CD4-positive, alpha-beta memory T cell (primary cell): Measurements from ENCODE around the gene DEXI. TPM values are rescaled to one million over a fixed set of nuclear protein-coding genes. Genes with fewer than 3 reads are reported as not detected.
A peak's percentile ranks its signal among the peaks of the same experiment; 100 is the strongest.

Experiments used
- CTCF ChIA-PET: fragments of 350-600 bp; sonication (Branson Sonifier 250); formaldehyde crosslinking; loops from one replicate; lab custom pipeline; 2021; ENCODE audit warnings: inconsistent platforms; ENCODE audit not compliant: partially characterized antibody; lab: Charles Lee
- POLR2A ChIA-PET: fragments of 350-600 bp; sonication (Branson Sonifier 250); formaldehyde crosslinking; loops from one replicate; lab custom pipeline; 2021; ENCODE audit not compliant: partially characterized antibody; lab: Charles Lee
- DNase-seq, 5 donors: peaks; one replicate each; pipeline versions ENCODE4 v3.0.0 to v3.0.0-alpha.2; 2020 to 2022; ENCODE audit warnings: mixed read lengths in 1 of 5
- H3K27ac ChIP-seq: one replicate; pipeline ENCODE4 v1.7.0; 2013; ENCODE audit warnings: low read depth, low read length
- H3K27me3 ChIP-seq: 2 replicates; pipeline ENCODE4 v1.7.0; 2013; ENCODE audit warnings: mild to moderate bottlenecking, low read length, moderate library complexity; ENCODE audit not compliant: insufficient read depth
- H3K36me3 ChIP-seq: 2 replicates; pipeline ENCODE4 v1.7.0; 2013; ENCODE audit warnings: mild to moderate bottlenecking, low read length, moderate library complexity; ENCODE audit not compliant: insufficient read depth
- H3K4me1 ChIP-seq: 2 replicates; pipeline ENCODE4 v1.7.0; 2013; ENCODE audit warnings: mild to moderate bottlenecking, low read length, moderate library complexity; ENCODE audit not compliant: insufficient read depth
- H3K4me3 ChIP-seq, 2 donors: one replicate each; pipeline ENCODE4 v1.7.0; 2013; ENCODE audit warnings: low read length in 2 of 2, mild to moderate bottlenecking in 1 of 2
- H3K9me3 ChIP-seq, 2 donors: one replicate each; pipeline ENCODE4 v1.7.0; 2013; ENCODE audit warnings: low read length in 2 of 2, control low read depth in 1 of 2; ENCODE audit not compliant: control insufficient read depth in 1 of 2
- H3K27ac Mint-ChIP-seq, 7 donors: one replicate each; pipeline ENCODE4 v1.8.0; 2020 to 2021; ENCODE audit warnings: mixed read lengths in 7 of 7, mild to moderate bottlenecking in 6 of 7, inconsistent platforms in 3 of 7, moderate library complexity in 3 of 7
- H3K27me3 Mint-ChIP-seq, 2 donors: one replicate each; pipeline ENCODE4 v1.8.0; 2020 to 2021; ENCODE audit warnings: mixed read lengths in 2 of 2
- H3K36me3 Mint-ChIP-seq, 2 donors: one replicate each; pipeline ENCODE4 v1.8.0; 2020 to 2021; ENCODE audit warnings: mixed read lengths in 2 of 2, inconsistent platforms in 1 of 2, mild to moderate bottlenecking in 1 of 2
- H3K4me1 Mint-ChIP-seq, 4 donors: one replicate each; pipeline ENCODE4 v1.8.0; 2020 to 2021; ENCODE audit warnings: mixed read lengths in 4 of 4, mild to moderate bottlenecking in 1 of 4
- H3K4me3 Mint-ChIP-seq, 8 donors: one replicate each; pipeline ENCODE4 v1.8.0; 2020 to 2021; ENCODE audit warnings: mixed read lengths in 8 of 8, mild to moderate bottlenecking in 7 of 8, moderate library complexity in 6 of 8, inconsistent platforms in 3 of 8
- H3K9me3 Mint-ChIP-seq, 8 donors: one replicate each; pipeline ENCODE4 v1.8.0; 2020 to 2021; ENCODE audit warnings: mixed read lengths in 8 of 8, mild to moderate bottlenecking in 5 of 8, inconsistent platforms in 3 of 8, moderate library complexity in 1 of 8
- intact Hi-C: fragments of 100-400 bp; cut with micrococcal nuclease; formaldehyde crosslinking; loops from one replicate; pipeline ENCODE4 v1.15.1; 2023
- polyA plus RNA-seq, 2 donors: library from polyadenylated mRNA; unstranded; fragments of 300-500 nt; fragmentation: Illumina TruSeq; gene quantifications; one replicate each; pipeline ENCODE4 v1.2.3, GENCODE V29; 2021
- total RNA-seq, 2 experiments: library from RNA; stranded (reverse); gene quantifications; one replicate each; pipeline ENCODE4 v1.2.3, GENCODE V29; 2021

The DEXI gene
- total and polyA plus RNA-seq, 4 experiments from 2014 or later: 37.9 to 66.3 (median 50.7) TPM

DNA sequence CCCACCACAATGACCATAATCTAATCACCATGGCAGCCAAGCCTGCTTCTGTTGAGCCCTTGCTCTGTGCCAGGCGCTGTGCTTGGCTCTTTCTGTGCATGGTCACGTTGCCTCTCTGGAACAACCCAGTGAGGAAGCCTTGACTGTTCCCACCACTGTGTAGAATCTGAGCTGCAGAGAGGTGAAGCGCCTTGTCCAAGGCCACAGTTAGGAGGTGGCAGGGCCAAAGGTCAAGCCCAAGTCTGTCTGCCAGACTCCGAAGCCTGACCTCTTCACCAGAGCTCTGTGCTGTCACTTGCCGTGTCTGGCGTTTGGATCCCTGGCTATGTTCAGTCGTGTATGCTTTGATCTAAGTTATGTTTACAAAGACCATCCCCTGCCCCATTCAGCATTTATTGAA, 12.6 kb upstream of the DEXI start:
- ChIA-PET POLR2A (no interaction called here), CTCF (interaction anchor here (0.9 to 9.7 kb wide), 13 partner anchors 8 to 441 kb away, joined by 3 to 120 read pairs (median 4); partner anchors contain the start of genes CLEC16A and SOCS1)
- no peaks in the 10 kb centered on the region for H3K9me3 ChIP-seq
- no peak for DNase-seq
- H3K36me3 Mint-ChIP-seq: peaks cover 10 to 16% of the 10 kb centered on the region in 2 donors
- peaks cover 26% of the 10 kb centered on the region for H3K4me1 ChIP-seq
- H3K4me1 Mint-ChIP-seq: peaks cover 20 to 50% (median 29%) of the 10 kb centered on the region in 4 donors
- no peaks in the 10 kb centered on the region for H3K9me3 Mint-ChIP-seq
- H3K4me3 ChIP-seq: no peak overlapping the region
- H3K4me3 Mint-ChIP-seq: no peak overlapping the region
- intact Hi-C loops: loop anchor here (2.0 kb wide), 1 partner anchor 760 kb away; no protein-coding TSS in a partner anchor
- no peak overlapping the region for H3K27ac ChIP-seq
- no peaks in the 10 kb centered on the region for H3K27me3 ChIP-seq
- peak overlapping the region in 5 of 7 donors; percentile 3 to 77 (median 11) for H3K27ac Mint-ChIP-seq
- H3K36me3 ChIP-seq: peaks cover 16% of the 10 kb centered on the region
- no peaks in the 10 kb centered on the region for H3K27me3 Mint-ChIP-seq

DNA sequence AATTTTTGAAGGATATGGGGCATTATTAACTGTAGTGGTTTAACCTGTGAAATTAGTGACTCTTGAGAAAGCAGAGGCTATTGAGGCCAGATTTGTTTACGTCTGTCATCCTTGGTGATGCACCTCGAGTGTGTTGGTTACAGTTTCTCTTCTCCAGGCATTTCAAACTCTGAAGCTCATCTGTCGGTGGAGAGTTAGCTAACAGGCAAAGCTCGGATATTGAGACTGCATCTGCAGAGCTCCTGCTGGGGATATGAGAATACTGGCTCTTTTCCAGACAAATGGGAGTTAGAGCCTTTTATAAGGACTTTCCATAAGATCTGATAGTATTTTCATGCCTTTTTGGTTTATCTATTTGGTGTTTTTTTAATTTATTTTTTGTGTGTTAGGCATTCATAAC, 8.8 kb upstream of the DEXI start:
- intact Hi-C loops: no loop called here
- Mint-ChIP-seq H3K9me3 (no peaks in the 10 kb centered on the region), H3K27ac (no peak overlapping the region), H3K36me3 (peaks cover 0 to 2% of the 10 kb centered on the region in 2 donors), H3K4me3 (no peak overlapping the region), H3K27me3 (no peaks in the 10 kb centered on the region), H3K4me1 (peaks cover 29 to 65% (median 44%) of the 10 kb centered on the region in 4 donors)
- POLR2A ChIA-PET: interaction anchor here (2.9 kb wide), 1 partner anchor 305 kb away, joined by 16 read pairs; the partner anchor contains the start of gene SOCS1
- Histone ChIP-seq H3K36me3 (no peaks in the 10 kb centered on the region), H3K4me3 (no peak overlapping the region), H3K27ac (no peak overlapping the region), H3K27me3 (no peaks in the 10 kb centered on the region), H3K9me3 (no peaks in the 10 kb centered on the region), H3K4me1 (peaks cover 40% of the 10 kb centered on the region)
- no peak for DNase-seq
- CTCF ChIA-PET: interaction anchor here (0.8 to 9.7 kb wide), 4 partner anchors 12 to 456 kb away, joined by 3 to 120 read pairs (median 3); partner anchors contain the start of gene SOCS1

GRCh38 chr16:10950393-10950792, 8.1 kb upstream of the DEXI start:
- intact Hi-C loops: no loop called here
- ChIA-PET POLR2A (interaction anchor here (1.4 to 2.9 kb wide), 3 partner anchors 11 to 305 kb away, joined by 4 to 16 read pairs (median 6); partner anchors contain the start of gene SOCS1), CTCF (interaction anchor here (1.5 to 9.7 kb wide), 3 partner anchors 13 to 408 kb away, joined by 8 to 120 read pairs (median 8); partner anchors contain the start of gene SOCS1)
- Mint-ChIP-seq H3K4me1 (peaks cover 34 to 68% (median 50%) of the 10 kb centered on the region in 4 donors), H3K9me3 (no peaks in the 10 kb centered on the region), H3K27ac (peak overlapping the region in 1 of 7 donors; percentile 30), H3K27me3 (no peaks in the 10 kb centered on the region), H3K36me3 (peaks cover 0 to 2% of the 10 kb centered on the region in 2 donors), H3K4me3 (no peak overlapping the region)
- Histone ChIP-seq H3K4me3 (no peak overlapping the region), H3K9me3 (no peaks in the 10 kb centered on the region), H3K27ac (no peak overlapping the region), H3K36me3 (no peaks in the 10 kb centered on the region), H3K4me1 (peaks cover 46% of the 10 kb centered on the region), H3K27me3 (no peaks in the 10 kb centered on the region)
- DNase-seq: no peak

GRCh38 chr16:10949424-10949970, 7.2 kb upstream of the DEXI start:
- H3K36me3 Mint-ChIP-seq: peaks cover 0 to 5% of the 10 kb centered on the region in 2 donors
- H3K27ac Mint-ChIP-seq: peak overlapping the region; percentile 32 to 95 (median 86)
- intact Hi-C loops: no loop called here
- Histone ChIP-seq H3K4me1 (peaks cover 50% of the 10 kb centered on the region), H3K27ac (no peak overlapping the region), H3K4me3 (no peak overlapping the region), H3K27me3 (no peaks in the 10 kb centered on the region), H3K36me3 (no peaks in the 10 kb centered on the region), H3K9me3 (no peaks in the 10 kb centered on the region)
- H3K4me1 Mint-ChIP-seq: peaks cover 33 to 66% (median 49%) of the 10 kb centered on the region in 4 donors
- DNase-seq: peak; percentile 34 to 75 (median 53)
- CTCF ChIA-PET: interaction anchor here (1.5 to 9.7 kb wide), 4 partner anchors 13 to 409 kb away, joined by 3 to 120 read pairs (median 8); partner anchors contain the start of gene SOCS1
- no peaks in the 10 kb centered on the region for H3K9me3 Mint-ChIP-seq
- H3K27me3 Mint-ChIP-seq: no peaks in the 10 kb centered on the region
- H3K4me3 Mint-ChIP-seq: peak overlapping the region in 6 of 8 donors; percentile 6 to 64 (median 52)
- POLR2A ChIA-PET: interaction anchor here (1.4 to 2.9 kb wide), 3 partner anchors 10 to 306 kb away, joined by 4 to 16 read pairs (median 6); partner anchors contain the start of gene SOCS1

GRCh38 chr16:10947211-10947787, 5.0 kb upstream of the DEXI start:
- POLR2A ChIA-PET: no interaction called here

GRCh38 chr16:10946308-10946707, 4.0 kb upstream of the DEXI start:
- ChIA-PET CTCF (interaction anchor here (9.7 kb wide), 1 partner anchor 17 kb away, joined by 120 read pairs; no protein-coding TSS in a partner anchor), POLR2A (interaction anchor here (2.8 kb wide), 1 partner anchor 309 kb away, joined by 17 read pairs; the partner anchor contains the start of gene SOCS1)
- Histone ChIP-seq H3K27ac (no peak overlapping the region), H3K36me3 (no peaks in the 10 kb centered on the region), H3K4me3 (no peak overlapping the region), H3K4me1 (peaks cover 59% of the 10 kb centered on the region), H3K27me3 (no peaks in the 10 kb centered on the region), H3K9me3 (no peaks in the 10 kb centered on the region)
- Mint-ChIP-seq H3K4me3 (peak overlapping the region; percentile 4 to 96 (median 88)), H3K27ac (peak overlapping the region in 5 of 7 donors; percentile 29 to 88 (median 86)), H3K9me3 (peaks cover 0 to 2% (median 0%) of the 10 kb centered on the region in 8 donors), H3K4me1 (peaks cover 40 to 78% (median 60%) of the 10 kb centered on the region in 4 donors), H3K36me3 (peaks cover 0 to 11% of the 10 kb centered on the region in 2 donors), H3K27me3 (no peaks in the 10 kb centered on the region)
- intact Hi-C loops: no loop called here
- no peak for DNase-seq

More at GRCh38 chr16:10947211-10947787, 5.0 kb upstream of the DEXI start:
- DNase-seq: no peak
- Histone ChIP-seq H3K27me3 (no peaks in the 10 kb centered on the region), H3K4me1 (peaks cover 58% of the 10 kb centered on the region), H3K4me3 (no peak overlapping the region), H3K36me3 (no peaks in the 10 kb centered on the region), H3K27ac (no peak overlapping the region), H3K9me3 (no peaks in the 10 kb centered on the region)
- Mint-ChIP-seq H3K36me3 (peaks cover 0 to 9% of the 10 kb centered on the region in 2 donors), H3K27ac (no peak overlapping the region), H3K4me1 (peaks cover 40 to 74% (median 57%) of the 10 kb centered on the region in 4 donors), H3K9me3 (peaks cover 0 to 2% (median 0%) of the 10 kb centered on the region in 8 donors), H3K27me3 (no peaks in the 10 kb centered on the region), H3K4me3 (peak overlapping the region in 3 of 8 donors; percentile 8 to 53 (median 29))
- CTCF ChIA-PET: interaction anchor here (9.7 kb wide), 1 partner anchor 16 kb away, joined by 120 read pairs; no protein-coding TSS in a partner anchor
- intact Hi-C loops: no loop called here
